GM12878 (cell line): ENCODE results near the gene TMEM263.

Experiments used
- CEBPZ ChIP-seq: fragments of 150-350 bp; IDR thresholded peaks from 2 replicates; pipeline ENCODE4 v1.6.1; 2016; ENCODE audit warnings: low read depth, low read length
- CREB1 ChIP-seq: IDR thresholded peaks from 2 replicates; pipeline ENCODE4 v1.6.1; 2012; ENCODE audit warnings: low read depth, mild to moderate bottlenecking, inconsistent platforms
- CTCF ChIP-seq, 3 experiments: IDR thresholded peaks in 2 of 3; conservative IDR thresholded peaks in 1 of 3; 2 replicates each; pipeline ENCODE4 v1.5.1; 2011; ENCODE audit warnings: low read depth in 3 of 3, low read length in 3 of 3, mild to moderate bottlenecking in 3 of 3, control low read depth in 2 of 3, moderate library complexity in 2 of 3, inconsistent platforms in 1 of 3, mixed read lengths in 1 of 3; ENCODE audit not compliant: control insufficient read depth in 2 of 3, insufficient read depth in 1 of 3; ENCODE audit errors: extremely low read depth in 1 of 3
- EZH2 ChIP-seq: IDR thresholded peaks from 2 replicates; pipeline ENCODE4 v1.6.1; 2012; ENCODE audit warnings: low read depth, mild to moderate bottlenecking, control low read depth, inconsistent platforms, low read length, borderline replicate concordance; ENCODE audit not compliant: control insufficient read depth
- PAX8 ChIP-seq: fragments of 450-650 bp; IDR thresholded peaks from 2 replicates; pipeline ENCODE4 v1.6.1; 2017; ENCODE audit warnings: mild to moderate bottlenecking, moderate library complexity
- POLR2A ChIP-seq: IDR thresholded peaks from 2 replicates; pipeline ENCODE4 v1.6.1; 2011; ENCODE audit warnings: low read depth, mild to moderate bottlenecking, low read length
- SRF ChIP-seq, 2 experiments: IDR thresholded peaks; 2 replicates each; pipeline ENCODE4 v1.6.1; 2011; ENCODE audit warnings: low read depth in 2 of 2, low read length in 2 of 2, mild to moderate bottlenecking in 1 of 2, moderate library complexity in 1 of 2
- ZBTB33 ChIP-seq: fragments of 450-650 bp; IDR thresholded peaks from 2 replicates; pipeline ENCODE4 v1.6.1; 2017; ENCODE audit warnings: mild to moderate bottlenecking

- no peak for TF ChIP-seq EZH2
- TF ChIP-seq ZBTB33: no peak
- no peak for TF ChIP-seq POLR2A
- no peak for TF ChIP-seq PAX8
- TF ChIP-seq SRF (IDR thresholded peaks at IDR 0.05; ENCODE audit: low read depth in 2 of 2, low read length in 2 of 2): no peak
- TF ChIP-seq CEBPZ: no peak
- no peak for TF ChIP-seq CTCF (IDR thresholded peaks at IDR 0.05 in 2 of 3, conservative IDR thresholded peaks at IDR 0.05 in 1 of 3; ENCODE audit: control insufficient read depth in 2 of 3, extremely low read depth in 1 of 3, insufficient read depth in 1 of 3, low read depth in 3 of 3, low read length in 3 of 3)
- TF ChIP-seq CREB1: no peak
These were observed 61.3 kb downstream of the TMEM263 start for GRCh38 chr12:107017042-107017441.
